GM12873 (cell line): ENCODE results near the gene FUT9.

ENCODE experiments used
- TF ChIP-seq, protein P1 (sequence below): IDR thresholded peaks from 2 replicates; pipeline ENCODE4 v1.5.1; 2012; ENCODE audit warnings: low read depth, mild to moderate bottlenecking, moderate library complexity, low read length, control low read depth; ENCODE audit not compliant: insufficient read depth; ENCODE audit errors: missing control alignments

Gene FUT9

GRCh38 chr6:96099069-96099468, 83.3 kb downstream of the FUT9 start:
- TF ChIP-seq, protein P1, sequence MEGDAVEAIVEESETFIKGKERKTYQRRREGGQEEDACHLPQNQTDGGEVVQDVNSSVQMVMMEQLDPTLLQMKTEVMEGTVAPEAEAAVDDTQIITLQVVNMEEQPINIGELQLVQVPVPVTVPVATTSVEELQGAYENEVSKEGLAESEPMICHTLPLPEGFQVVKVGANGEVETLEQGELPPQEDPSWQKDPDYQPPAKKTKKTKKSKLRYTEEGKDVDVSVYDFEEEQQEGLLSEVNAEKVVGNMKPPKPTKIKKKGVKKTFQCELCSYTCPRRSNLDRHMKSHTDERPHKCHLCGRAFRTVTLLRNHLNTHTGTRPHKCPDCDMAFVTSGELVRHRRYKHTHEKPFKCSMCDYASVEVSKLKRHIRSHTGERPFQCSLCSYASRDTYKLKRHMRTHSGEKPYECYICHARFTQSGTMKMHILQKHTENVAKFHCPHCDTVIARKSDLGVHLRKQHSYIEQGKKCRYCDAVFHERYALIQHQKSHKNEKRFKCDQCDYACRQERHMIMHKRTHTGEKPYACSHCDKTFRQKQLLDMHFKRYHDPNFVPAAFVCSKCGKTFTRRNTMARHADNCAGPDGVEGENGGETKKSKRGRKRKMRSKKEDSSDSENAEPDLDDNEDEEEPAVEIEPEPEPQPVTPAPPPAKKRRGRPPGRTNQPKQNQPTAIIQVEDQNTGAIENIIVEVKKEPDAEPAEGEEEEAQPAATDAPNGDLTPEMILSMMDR = no peak

DNA sequence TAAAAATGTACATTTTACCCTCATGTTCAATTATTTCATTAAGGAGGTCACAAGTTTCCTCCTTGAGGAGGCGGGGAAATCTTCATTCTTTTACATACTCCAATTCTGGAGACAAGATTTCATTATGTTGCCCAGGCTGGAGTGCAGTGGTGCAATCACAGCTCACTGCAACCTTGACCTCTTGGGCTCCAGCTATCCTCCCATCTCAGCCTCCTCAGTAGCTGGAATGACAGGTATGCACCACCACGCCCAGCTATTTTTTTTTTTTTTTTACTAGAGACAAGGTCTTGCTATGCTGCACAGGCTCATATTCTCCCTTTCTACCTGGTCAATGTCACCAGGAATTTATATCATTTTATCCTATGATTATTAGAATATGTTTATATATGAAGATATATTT, 85.8 kb downstream of the FUT9 start:
- TF ChIP-seq, protein P1 = no peak

DNA sequence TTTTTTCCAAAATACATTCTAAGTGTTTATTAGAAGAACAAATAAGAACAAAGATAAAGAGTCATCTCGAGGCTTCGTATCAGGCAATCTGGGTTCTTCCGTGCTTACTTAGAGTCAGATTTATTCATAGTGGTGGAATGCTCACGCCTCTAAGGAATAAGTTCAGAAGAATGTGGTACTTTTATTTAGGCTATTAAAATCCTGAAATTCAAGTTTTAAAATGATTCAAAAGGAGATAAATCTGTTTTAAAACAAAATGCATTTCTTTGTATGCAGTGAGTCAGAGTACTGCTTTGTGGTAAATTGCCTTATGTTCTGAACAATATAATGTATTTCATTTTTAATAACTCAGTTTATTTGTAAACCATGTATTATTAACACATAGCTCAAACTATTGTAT, 89.1 kb downstream of the FUT9 start:
- TF ChIP-seq, protein P1 = no peak

GRCh38 chr6:96110878-96111277, 95.1 kb downstream of the FUT9 start:
- TF ChIP-seq, protein P1 = no peak

GRCh38 chr6:96116674-96117073, 100.9 kb downstream of the FUT9 start:
- TF ChIP-seq, protein P1 = no peak

GRCh38 chr6:96124778-96125177, 109.0 kb downstream of the FUT9 start:
- TF ChIP-seq, protein P1 = no peak

DNA sequence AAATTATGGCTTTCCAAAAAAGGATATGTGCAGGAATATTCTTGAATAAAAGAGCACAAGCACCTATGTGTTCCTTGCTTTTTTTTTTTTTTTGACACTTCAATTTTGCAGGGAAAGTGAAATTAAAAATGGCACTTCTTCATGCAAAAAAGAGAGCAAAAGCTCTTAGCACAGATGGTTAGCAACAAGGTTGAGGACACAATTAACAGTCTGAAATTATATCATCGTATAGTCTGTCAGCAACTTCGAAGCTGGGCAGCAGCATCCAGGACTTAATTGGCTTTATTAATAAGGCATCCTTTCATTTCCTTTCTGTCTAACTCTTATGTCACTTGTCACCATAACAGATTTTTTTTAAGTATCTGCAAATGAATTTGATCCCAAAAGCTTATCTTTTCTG, 122.6 kb downstream of the FUT9 start:
- TF ChIP-seq, protein P1 = no peak
